Activated CD8-positive, alpha-beta T cell treated with anti-CD3 and anti-CD28 coated beads for 36 hours (primary cell): ENCODE measurements around the gene GRIN1. TPM values are rescaled to one million over a fixed set of nuclear protein-coding genes. Genes with fewer than 3 reads are reported as not detected.

Experiments
- ATAC-seq: fragments of 200-7000 bp; cut with Tn5 transposase; one replicate; pipeline ENCODE4 v1.10.0; 2021; ENCODE audit warnings: mild to moderate bottlenecking, moderate library complexity
- CTCF ChIA-PET: fragments of 350-600 bp; sonication (Branson Sonifier 250); formaldehyde crosslinking; loops from one replicate; lab custom pipeline; 2021; ENCODE audit warnings: antibody characterized with exemption; lab: Charles Lee
- POLR2A ChIA-PET: fragments of 350-600 bp; sonication (Branson Sonifier 250); formaldehyde crosslinking; loops from one replicate; lab custom pipeline; 2021; ENCODE audit warnings: antibody characterized with exemption; lab: Charles Lee
- DNase-seq: peaks from one replicate; pipeline ENCODE4 v3.0.0-alpha.2; 2020
- H3K27ac Mint-ChIP-seq: one replicate; pipeline ENCODE4 v1.8.0; 2021; ENCODE audit warnings: mild to moderate bottlenecking, mixed read lengths
- H3K27me3 Mint-ChIP-seq: one replicate; pipeline ENCODE4 v1.8.0; 2021; ENCODE audit warnings: mixed read lengths
- H3K36me3 Mint-ChIP-seq: one replicate; pipeline ENCODE4 v1.8.0; 2021; ENCODE audit warnings: low read depth, mixed read lengths
- H3K4me1 Mint-ChIP-seq: one replicate; pipeline ENCODE4 v1.8.0; 2021; ENCODE audit warnings: low read depth, mixed read lengths
- H3K4me3 Mint-ChIP-seq: one replicate; pipeline ENCODE4 v1.8.0; 2021; ENCODE audit warnings: mild to moderate bottlenecking, moderate library complexity, mixed read lengths
- H3K9me3 Mint-ChIP-seq: one replicate; pipeline ENCODE4 v1.8.0; 2021; ENCODE audit warnings: mixed read lengths
- CTCF ChIP-seq: fragments of 200-600 bp; IDR thresholded peaks from one replicate; pipeline ENCODE4 v1.8.0; 2022; ENCODE audit warnings: antibody characterized with exemption, mild to moderate bottlenecking
- intact Hi-C: fragments of 100-400 bp; cut with micrococcal nuclease; formaldehyde crosslinking; loops from one replicate; pipeline ENCODE4 v1.10.0; 2022
- total RNA-seq, 2 experiments: library from RNA; stranded (reverse); gene quantifications; one replicate each; pipeline ENCODE4 v1.2.3, GENCODE V29; 2021

The GRIN1 gene
- total RNA-seq, 2 experiments from 2014 or later: not detected

GRCh38 chr9:137198902-137199283 is 59.9 kb downstream of the GRIN1 start:
- intact Hi-C loops: no loop called here
- Mint-ChIP-seq H3K4me1 (peaks cover 17% of the 10 kb centered on the region), H3K27me3 (no peaks in the 10 kb centered on the region), H3K27ac (no peak overlapping the region), H3K9me3 (no peaks in the 10 kb centered on the region), H3K4me3 (peak overlapping the region; percentile 50), H3K36me3 (no peaks in the 10 kb centered on the region)
- ChIA-PET CTCF (interaction anchor here (1.6 to 1.9 kb wide), 2 partner anchors 10 to 22 kb away, joined by 4 to 7 read pairs; partner anchors contain the start of gene SSNA1), POLR2A (interaction anchor here (1.1 to 2.0 kb wide), 2 partner anchors 10 to 18 kb away, joined by 4 to 9 read pairs; partner anchors contain the start of genes ANAPC2 and SSNA1)
- ATAC-seq (no peak), DNase-seq (no peak)
- TF ChIP-seq CTCF: no peak

- intact Hi-C loops: no loop called here
- Mint-ChIP-seq H3K4me3 (peak overlapping the region; percentile 70), H3K36me3 (no peaks in the 10 kb centered on the region), H3K4me1 (peaks cover 22% of the 10 kb centered on the region), H3K27ac (peak overlapping the region; percentile 20), H3K27me3 (no peaks in the 10 kb centered on the region), H3K9me3 (no peaks in the 10 kb centered on the region)
- peak; percentile 17 for TF ChIP-seq CTCF
- ChIA-PET CTCF (interaction anchor here (1.6 kb wide), 1 partner anchor 23 kb away, joined by 4 read pairs; no protein-coding TSS in a partner anchor), POLR2A (interaction anchor here (1.1 to 2.0 kb wide), 2 partner anchors 11 to 19 kb away, joined by 4 to 9 read pairs; partner anchors contain the start of genes ANAPC2 and SSNA1)
- ATAC-seq: no peak
- DNase-seq: no peak
Measured at GRCh38 chr9:137199411-137200121, 60.6 kb downstream of the GRIN1 start.

GRCh38 chr9:137200311-137201204 is 61.6 kb downstream of the GRIN1 start, which contains the start of gene TPRN:
TPRN (minus strand) TSS chr9:137200741; CDS start chr9:137200711, 30 bp downstream.
- ChIA-PET CTCF (interaction anchor here (0.5 to 1.3 kb wide), 9 partner anchors 9 to 165 kb away, joined by 3 to 8 read pairs (median 3); partner anchors contain the start of gene SSNA1), POLR2A (interaction anchor here (0.6 to 1.1 kb wide), 4 partner anchors 8 to 36 kb away, joined by 3 read pairs; partner anchors contain the start of genes ANAPC2 and SSNA1)

DNA sequence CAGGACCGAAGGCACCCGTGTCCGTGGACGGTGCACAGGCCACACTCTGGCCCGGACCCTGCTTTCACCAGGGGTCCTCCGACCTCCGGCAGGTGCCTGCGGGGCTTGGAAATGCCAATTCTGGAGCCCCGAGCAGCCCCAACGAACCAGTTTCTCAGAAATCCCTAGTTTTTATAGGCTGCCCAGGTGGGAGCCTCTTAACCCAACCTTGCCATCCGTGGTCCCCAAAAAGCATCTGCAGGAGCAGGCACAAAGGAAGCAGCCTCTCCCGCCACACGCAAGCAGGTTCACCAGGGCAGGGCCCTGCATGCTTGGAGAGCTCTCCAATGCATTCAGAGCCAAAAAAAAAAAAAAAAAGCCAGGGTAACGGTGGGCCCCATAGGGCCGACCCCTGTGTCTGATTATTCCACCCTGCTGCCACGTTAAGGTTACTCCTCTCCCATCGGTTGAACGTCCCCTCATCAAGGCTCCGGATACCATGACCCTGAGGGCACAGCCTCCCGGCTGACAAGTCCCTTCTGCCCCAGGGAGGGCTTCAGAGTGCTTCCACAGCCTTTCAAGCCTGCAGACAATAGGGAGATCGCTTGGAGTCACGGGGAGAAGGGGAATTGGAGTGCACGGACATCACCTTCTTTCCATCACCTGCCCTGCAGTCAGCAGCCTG is 62.4 kb downstream of the GRIN1 start:
- peaks cover 22% of the 10 kb centered on the region for H3K4me1 Mint-ChIP-seq

More at GRCh38 chr9:137200311-137201204, 61.6 kb downstream of the GRIN1 start, which contains the start of gene TPRN:
- Mint-ChIP-seq H3K9me3 (no peaks in the 10 kb centered on the region), H3K36me3 (no peaks in the 10 kb centered on the region), H3K27me3 (no peaks in the 10 kb centered on the region), H3K4me3 (peak within 1 kb of the TSS; percentile 82), H3K4me1 (peaks cover 22% of the 10 kb centered on the region), H3K27ac (peak within 1 kb of the TSS; percentile 77)
- DNase-seq: peak; percentile 99
- intact Hi-C loops: no loop called here
- ATAC-seq: peak; percentile 98
- no peak for TF ChIP-seq CTCF

More for the DNA sequence above, 62.4 kb downstream of the GRIN1 start:
- ATAC-seq (no peak), DNase-seq (no peak)
- TF ChIP-seq CTCF: no peak
- Mint-ChIP-seq H3K27me3 (no peaks in the 10 kb centered on the region), H3K4me3 (peak overlapping the region; percentile 82), H3K9me3 (no peaks in the 10 kb centered on the region), H3K36me3 (no peaks in the 10 kb centered on the region), H3K27ac (peak overlapping the region; percentile 77)
- CTCF ChIA-PET: interaction anchor here (0.8 to 1.5 kb wide), 6 partner anchors 8 to 74 kb away, joined by 3 to 8 read pairs (median 4); partner anchors contain the start of genes ANAPC2 and SSNA1
- POLR2A ChIA-PET: interaction anchor here (0.9 to 1.6 kb wide), 4 partner anchors 9 to 35 kb away, joined by 3 to 6 read pairs (median 3); partner anchors contain the start of genes ANAPC2 and SSNA1
- intact Hi-C loops: no loop called here
